ENCODE results near the gene FAM200B. TPM values are rescaled to one million over a fixed set of nuclear protein-coding genes. Genes with fewer than 3 reads are reported as not detected.
A peak's percentile ranks its signal among the peaks of the same experiment; 100 is the strongest.

FAM200B gene
- total RNA-seq, 4 donors from 2014 or later = 40.4 to 88.5 (median 71.2) TPM

DNA sequence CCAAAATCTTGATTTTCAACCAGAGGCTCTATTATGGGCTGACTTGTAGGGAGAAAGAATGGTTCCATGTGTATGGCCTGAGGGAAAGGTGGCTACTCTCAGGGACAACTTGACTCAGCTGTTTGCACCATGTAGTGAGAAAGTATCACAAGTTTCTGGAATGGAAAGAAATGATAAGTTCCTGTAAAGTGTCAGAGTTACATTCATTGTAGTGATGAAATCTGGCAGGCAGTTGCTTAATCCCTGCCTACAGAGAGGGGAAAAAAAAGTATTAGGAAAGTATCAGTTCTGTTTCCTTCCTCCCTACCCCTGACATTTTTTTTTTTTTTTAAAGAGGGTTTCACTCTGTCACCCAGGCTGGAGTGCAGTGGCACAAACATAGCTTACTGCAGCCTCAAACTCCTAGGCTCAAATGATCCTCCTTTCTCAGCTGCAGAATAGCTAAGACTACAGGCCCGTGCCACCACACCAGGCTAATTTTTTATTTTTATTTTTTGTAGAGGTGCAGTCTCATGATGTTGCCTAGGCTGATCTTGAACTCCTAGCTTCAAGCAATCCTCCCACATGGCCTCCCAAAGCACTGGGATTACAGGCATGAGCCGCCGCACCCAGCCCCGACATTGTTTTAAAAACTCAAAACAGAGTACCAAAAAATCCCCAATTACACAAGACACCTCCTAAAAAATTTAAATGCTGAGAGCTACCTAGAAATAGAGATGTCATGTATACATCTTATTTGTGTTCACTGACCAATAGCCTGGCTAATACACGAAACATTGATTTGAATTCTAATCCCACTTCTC lies 21.7 kb upstream of the FAM200B start:
- intact Hi-C loops (cut with DNase I) = loop anchor here (10.0 kb wide), 1 partner anchor 655 kb away; the partner anchor contains the start of gene CPEB2
- 84% methylated on average over 5 of the region's 5 CpGs for WGBS

DNA sequence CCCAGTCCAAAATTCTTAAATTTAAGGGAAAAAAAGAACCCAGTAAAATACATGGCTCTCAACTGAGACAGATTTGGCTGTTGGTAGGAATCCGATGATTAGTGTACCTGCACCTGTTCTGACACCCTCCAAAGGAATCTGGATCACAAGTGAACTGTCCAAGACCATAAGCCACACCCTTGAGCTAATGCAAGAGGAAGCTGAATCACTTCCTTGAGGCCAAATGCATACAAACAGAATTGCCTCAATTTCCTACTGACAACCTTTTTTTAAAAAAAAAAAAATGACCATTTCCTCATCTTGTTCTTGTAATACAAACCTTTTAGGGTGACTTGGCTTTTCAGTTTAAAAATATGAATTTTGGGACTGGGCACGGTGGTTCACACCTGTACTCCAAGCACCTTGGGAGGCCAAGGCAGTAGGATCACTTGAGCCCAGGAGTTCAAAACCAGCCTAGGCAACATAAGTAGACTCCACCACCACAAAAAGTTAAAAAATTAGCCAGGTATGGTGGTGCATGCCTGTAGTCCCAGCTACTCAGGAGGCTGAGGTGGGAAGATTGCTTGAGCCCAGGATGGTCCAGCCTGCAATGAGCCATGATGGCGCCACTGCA lies 15.8 kb upstream of the FAM200B start:
- intact Hi-C loops (cut with DNase I) = no loop called here
- no peaks in the 10 kb centered on the region for H3K36me3 ChIP-seq

More for the DNA sequence above, 21.7 kb upstream of the FAM200B start:
- H3K27ac ChIP-seq (replicated peaks in 1 of 4) = no peak overlapping the region
- TF ChIP-seq POLR2AphosphoS5 (IDR thresholded peaks at IDR 0.05) = peak in 1 of 2 donors; percentile 31
- no peak for TF ChIP-seq POLR2A (IDR thresholded peaks at IDR 0.05; ENCODE audit: low read depth)
- TF ChIP-seq, protein P1, sequence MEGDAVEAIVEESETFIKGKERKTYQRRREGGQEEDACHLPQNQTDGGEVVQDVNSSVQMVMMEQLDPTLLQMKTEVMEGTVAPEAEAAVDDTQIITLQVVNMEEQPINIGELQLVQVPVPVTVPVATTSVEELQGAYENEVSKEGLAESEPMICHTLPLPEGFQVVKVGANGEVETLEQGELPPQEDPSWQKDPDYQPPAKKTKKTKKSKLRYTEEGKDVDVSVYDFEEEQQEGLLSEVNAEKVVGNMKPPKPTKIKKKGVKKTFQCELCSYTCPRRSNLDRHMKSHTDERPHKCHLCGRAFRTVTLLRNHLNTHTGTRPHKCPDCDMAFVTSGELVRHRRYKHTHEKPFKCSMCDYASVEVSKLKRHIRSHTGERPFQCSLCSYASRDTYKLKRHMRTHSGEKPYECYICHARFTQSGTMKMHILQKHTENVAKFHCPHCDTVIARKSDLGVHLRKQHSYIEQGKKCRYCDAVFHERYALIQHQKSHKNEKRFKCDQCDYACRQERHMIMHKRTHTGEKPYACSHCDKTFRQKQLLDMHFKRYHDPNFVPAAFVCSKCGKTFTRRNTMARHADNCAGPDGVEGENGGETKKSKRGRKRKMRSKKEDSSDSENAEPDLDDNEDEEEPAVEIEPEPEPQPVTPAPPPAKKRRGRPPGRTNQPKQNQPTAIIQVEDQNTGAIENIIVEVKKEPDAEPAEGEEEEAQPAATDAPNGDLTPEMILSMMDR (IDR thresholded peaks at IDR 0.05) = no peak
- peaks cover 6 to 11% (median 10%) of the 10 kb centered on the region in 4 donors for H3K4me1 ChIP-seq
- DNase-seq (ENCODE audit: extremely low spot score) = no peak
- H3K4me3 ChIP-seq = no peak overlapping the region
- no peaks in the 10 kb centered on the region for H3K36me3 ChIP-seq
- no peaks in the 10 kb centered on the region for H3K9me3 ChIP-seq
- H3K27me3 ChIP-seq = no peaks in the 10 kb centered on the region

DNA sequence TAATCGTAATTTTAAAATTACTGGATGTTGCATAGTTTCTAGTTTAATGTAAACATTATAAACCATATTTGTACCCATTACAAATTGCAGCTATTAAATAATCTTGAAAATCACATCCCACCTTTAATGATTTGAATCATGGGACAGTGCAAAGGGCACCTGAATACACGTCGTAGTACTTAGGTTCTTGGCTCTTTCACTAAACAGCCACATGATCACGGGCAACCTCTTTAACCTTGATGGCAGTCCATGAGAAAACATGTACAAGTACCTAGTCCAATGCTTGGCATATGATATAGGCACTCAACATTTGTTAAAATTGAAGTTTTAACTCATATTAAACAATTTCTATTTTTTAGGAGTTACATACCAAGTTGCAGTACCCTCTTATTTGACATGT lies 14.6 kb upstream of the FAM200B start:
- WGBS = 93% methylated on average over 4 of the region's 4 CpGs
- Histone ChIP-seq H3K27ac (replicated peaks in 1 of 4) (no peak overlapping the region), H3K4me1 (peaks cover 0 to 14% (median 3%) of the 10 kb centered on the region in 4 donors), H3K36me3 (no peaks in the 10 kb centered on the region), H3K9me3 (no peaks in the 10 kb centered on the region), H3K4me3 (no peak overlapping the region), H3K27me3 (no peaks in the 10 kb centered on the region)
- intact Hi-C loops (cut with DNase I) = no loop called here
- TF ChIP-seq, protein P1 (IDR thresholded peaks at IDR 0.05) = no peak
- TF ChIP-seq EP300 (IDR thresholded peaks at IDR 0.05) (no peak), POLR2A (IDR thresholded peaks at IDR 0.05; ENCODE audit: low read depth) (no peak), POLR2AphosphoS5 (IDR thresholded peaks at IDR 0.05) (no peak)
- DNase-seq (ENCODE audit: extremely low spot score) = no peak

More for the DNA sequence above, 15.8 kb upstream of the FAM200B start:
- no peaks in the 10 kb centered on the region for H3K27me3 ChIP-seq
- no peak overlapping the region for H3K4me3 ChIP-seq
- H3K27ac ChIP-seq (replicated peaks in 1 of 4) = peak overlapping the region in 1 of 4 donors; percentile 34
- 83% methylated on average over 3 of the region's 3 CpGs for WGBS
- H3K9me3 ChIP-seq = no peaks in the 10 kb centered on the region
- TF ChIP-seq POLR2AphosphoS5 (IDR thresholded peaks at IDR 0.05) = peak; percentile 21 to 57
- no peak for TF ChIP-seq EP300 (IDR thresholded peaks at IDR 0.05)
- no peak for TF ChIP-seq POLR2A (IDR thresholded peaks at IDR 0.05; ENCODE audit: low read depth)
- TF ChIP-seq, protein P1 (IDR thresholded peaks at IDR 0.05) = no peak
- no peak for DNase-seq (ENCODE audit: extremely low spot score)
- H3K4me1 ChIP-seq = peaks cover 0 to 14% (median 3%) of the 10 kb centered on the region in 4 donors

DNA sequence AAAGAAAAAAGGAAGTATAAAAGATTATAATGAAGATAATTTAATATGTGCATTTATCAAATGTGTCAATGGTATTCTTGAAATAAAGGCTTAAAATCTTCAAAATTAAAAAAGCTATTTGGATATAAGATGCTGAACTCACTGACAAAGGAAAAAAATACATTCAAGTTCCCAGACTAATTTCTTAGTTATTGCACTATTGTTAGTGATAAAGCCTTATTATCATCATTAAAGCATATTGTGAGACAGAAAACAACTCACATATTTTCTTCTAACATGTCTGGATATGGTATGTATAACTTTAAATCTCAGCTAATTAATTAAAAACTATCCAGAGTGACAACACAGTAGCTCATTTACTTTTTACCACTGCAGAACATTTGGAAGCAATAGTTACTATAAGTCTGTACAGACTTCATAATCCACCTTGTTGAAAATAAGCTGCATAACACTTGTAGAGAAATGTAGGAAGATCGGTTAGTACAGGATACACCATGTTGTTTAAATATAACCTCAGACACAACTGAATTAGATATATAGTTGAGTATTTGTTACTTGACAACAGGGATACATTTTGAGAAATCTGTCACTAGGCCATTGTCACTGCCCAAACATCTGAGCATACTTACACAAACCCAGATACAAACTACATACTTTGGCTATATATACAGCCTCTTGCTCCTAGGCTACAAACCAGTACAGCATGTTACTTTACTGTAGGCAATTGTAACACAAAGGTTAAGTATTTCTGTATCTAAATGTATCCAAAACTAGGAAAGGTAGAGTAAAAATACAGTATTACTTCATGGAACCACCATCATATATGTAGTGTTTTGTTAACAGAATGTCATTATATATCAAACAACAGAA lies 12.8 kb upstream of the FAM200B start:
- Histone ChIP-seq H3K27me3 (no peaks in the 10 kb centered on the region), H3K36me3 (no peaks in the 10 kb centered on the region), H3K4me3 (no peak overlapping the region), H3K9me3 (no peaks in the 10 kb centered on the region), H3K27ac (replicated peaks in 1 of 4) (no peak overlapping the region), H3K4me1 (peaks cover 0 to 14% (median 3%) of the 10 kb centered on the region in 4 donors)
- no peak for DNase-seq (ENCODE audit: extremely low spot score)
- intact Hi-C loops (cut with DNase I) = no loop called here
- WGBS = 63% methylated on average over 1 of the region's 1 CpG
- TF ChIP-seq POLR2AphosphoS5 (IDR thresholded peaks at IDR 0.05) = no peak
- TF ChIP-seq, protein P1 (IDR thresholded peaks at IDR 0.05) = no peak
- no peak for TF ChIP-seq EP300 (IDR thresholded peaks at IDR 0.05)
- no peak for TF ChIP-seq POLR2A (IDR thresholded peaks at IDR 0.05; ENCODE audit: low read depth)

All from esophagus muscularis mucosa (tissue), 4 donors.